Epithelial cell of prostate (primary cell): ENCODE results near the gene APBA2.
"Not testable (repeated sequence)": the region's sequence is repeated elsewhere in the genome, so short reads cannot be mapped to it uniquely, and the experiment has no call there.

ENCODE experiments used
- DNase-seq: peaks from one replicate; pipeline ENCODE4 v3.0.0-alpha.2; 2011; ENCODE audit warnings: low read depth, low spot score
- H3K27ac ChIP-seq: fragments of 450-650 bp; 2 replicates; pipeline ENCODE4 v1.5.1; 2017; ENCODE audit warnings: mild to moderate bottlenecking

APBA2 gene

DNA sequence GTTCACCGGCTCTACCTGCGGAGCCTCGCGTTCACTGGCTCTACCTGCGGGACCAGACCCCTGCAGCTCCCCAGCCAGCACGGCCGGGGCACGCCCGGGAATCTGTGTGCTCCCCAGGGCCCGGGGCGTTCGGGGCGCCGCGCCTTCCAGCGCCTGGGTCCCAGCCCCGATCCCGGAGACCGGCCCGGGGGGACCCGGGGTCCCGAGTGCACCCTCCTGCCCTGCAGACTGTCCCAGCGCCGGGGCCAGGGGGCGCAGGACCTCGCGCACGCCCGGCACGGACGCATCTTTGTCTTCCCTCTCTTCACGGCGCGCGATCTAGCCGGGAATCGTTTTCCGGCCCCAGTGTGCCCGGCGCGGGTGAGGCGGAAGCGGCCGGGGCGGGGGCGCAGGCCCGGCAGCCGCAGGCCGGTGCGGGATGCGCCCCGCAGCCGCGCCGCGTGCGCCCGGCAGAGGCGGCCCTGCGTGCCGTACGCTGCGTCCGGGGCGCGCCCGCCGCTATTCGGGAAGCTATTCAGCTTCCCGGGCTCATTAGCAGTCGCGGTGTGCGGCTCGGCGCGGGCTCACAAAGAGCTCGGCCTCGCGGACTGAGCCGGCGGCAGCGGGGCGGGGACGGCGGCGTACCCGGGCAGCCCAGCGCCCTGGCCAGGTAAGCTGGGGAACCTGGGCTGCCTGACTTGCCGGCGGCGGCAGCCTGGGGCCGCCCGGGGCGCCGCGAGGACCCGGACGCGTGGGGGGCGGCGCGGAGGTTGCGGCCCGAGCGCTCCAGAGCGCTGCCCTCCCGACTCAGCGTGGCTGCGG lies at the start of gene APBA2:
APBA2 (plus strand) TSS at position 345 of the 801 bp plus-strand sequence. CDS start 167,911 bp downstream, outside the sequence.
- H3K27ac ChIP-seq: no peak within 1 kb of the TSS

DNA sequence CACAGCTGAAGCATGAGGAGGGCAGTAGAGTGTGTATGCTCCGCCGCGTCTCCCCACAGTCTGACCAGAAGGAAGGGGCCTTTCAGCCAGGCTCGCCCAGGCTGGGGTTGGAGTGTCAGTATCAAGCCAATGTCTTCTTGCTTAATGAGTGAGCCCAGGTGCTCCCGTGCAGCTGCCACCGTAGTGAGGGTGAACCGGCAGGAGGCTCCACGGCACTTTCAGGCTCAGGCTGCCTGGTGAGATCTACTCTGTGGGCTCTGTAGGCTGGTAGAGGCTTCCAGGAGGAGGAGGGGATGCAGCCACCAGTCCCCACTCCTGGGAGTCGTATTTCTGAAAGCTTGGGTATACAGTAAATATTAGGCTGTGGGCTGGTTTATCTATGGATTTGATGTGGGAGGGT lies 45.5 kb upstream of the APBA2 start:
- H3K27ac ChIP-seq, DNase-seq: not testable (repeated sequence)

More for the DNA sequence above, at the start of gene APBA2:
- DNase-seq: no peak

DNA sequence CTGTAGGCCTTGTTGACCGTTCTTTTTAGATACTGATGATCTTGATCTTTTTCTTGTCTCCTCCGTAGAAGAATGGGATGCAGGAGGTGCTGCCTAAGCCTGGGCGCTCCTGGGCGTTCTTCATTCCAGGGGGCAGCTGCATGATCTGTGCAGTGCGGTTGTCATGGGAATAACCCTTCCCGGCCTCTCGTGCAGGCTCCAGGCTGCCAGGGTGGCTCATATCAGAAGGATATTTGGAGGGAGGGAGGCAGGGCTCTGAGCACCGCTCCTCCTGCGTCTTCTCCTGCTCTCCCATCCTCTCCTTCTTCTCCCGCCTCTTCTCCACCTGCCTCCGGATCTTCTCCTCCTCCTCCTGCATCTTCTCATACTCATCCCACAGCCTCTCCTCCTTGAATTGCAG lies 43.6 kb upstream of the APBA2 start:
- H3K27ac ChIP-seq, DNase-seq: not testable (repeated sequence)

DNA sequence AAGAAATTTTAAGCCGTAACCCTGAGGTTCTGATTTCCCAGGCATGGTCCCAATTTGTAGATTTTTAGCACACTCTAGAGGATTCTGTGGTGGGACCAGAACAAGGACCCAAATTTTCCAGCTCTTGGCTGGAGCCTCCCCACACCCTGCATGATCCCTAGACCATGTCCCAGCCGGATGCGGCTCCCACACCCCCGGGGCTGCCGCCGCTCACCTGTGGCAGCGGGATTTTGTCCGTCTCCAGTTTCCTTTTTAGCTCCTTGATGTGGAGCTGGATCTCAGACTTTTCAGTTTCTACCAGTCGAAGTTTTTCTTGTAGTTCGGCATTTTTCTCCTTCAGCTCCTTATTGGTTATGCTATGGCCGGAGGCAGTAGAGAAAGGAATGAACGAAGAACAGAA lies 42.3 kb upstream of the APBA2 start:
- H3K27ac ChIP-seq, DNase-seq: not testable (repeated sequence)

DNA sequence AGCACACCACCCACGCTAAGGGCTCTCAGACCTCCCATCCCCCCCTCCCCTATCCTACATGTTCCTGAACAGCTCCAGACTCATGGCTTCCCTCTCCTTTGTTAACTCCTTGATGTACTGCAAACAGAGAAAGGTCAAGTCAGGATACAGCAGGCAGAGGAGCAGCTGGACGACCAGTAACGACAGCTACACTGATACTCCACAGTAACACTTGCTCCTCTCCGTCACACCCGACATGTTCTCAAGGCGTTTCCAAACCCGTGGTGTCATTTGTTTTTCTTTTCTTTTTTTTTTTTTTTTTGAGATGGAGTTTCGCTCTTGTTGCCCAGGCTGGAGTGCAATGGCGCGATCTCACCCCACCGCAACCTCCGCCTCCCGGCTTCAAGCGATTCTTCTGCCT lies 41.6 kb upstream of the APBA2 start:
- DNase-seq: not testable (repeated sequence)

DNA sequence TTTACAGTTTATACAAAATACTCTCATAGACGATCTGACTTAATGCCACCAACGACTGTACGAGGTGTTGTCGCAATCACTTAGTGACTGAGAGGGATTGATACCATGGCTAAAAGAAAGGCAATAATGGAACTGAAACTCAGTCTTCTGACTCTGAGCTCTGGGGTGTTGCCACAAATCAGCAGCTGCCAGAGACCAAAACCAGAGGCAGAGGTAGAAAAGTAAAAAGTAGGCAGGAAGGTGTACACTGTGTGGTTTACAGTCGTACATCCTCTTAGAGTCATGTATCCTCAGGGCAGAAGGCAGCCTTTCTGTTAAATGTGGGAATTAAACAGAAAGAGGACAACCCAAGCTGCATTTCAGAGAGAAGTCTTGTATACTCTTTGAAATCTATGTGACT lies 38.5 kb upstream of the APBA2 start:
- DNase-seq, H3K27ac ChIP-seq: not testable (repeated sequence)

More for the DNA sequence above, 41.6 kb upstream of the APBA2 start:
- not testable (repeated sequence) for H3K27ac ChIP-seq

DNA sequence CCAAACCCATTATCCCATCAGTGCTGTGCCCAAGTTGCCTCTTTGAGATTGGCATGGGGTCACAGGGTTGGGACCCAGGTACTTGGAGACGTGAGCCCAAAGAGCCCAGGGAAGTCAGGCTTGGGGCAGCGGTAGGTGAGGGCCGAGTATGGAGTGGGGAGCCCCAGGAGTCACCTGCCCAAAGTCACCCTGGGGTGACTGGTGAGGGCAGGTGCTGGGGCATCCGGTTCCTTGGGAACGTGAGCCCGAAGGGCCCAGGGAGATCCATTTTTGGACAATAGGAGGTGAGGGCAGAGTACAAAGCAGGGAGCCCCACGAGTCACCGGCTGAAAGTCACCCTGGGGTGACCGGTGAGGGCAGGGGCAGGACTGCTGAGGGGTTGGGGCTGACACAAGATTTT lies 37.8 kb upstream of the APBA2 start:
- not testable (repeated sequence) for H3K27ac ChIP-seq, DNase-seq

DNA sequence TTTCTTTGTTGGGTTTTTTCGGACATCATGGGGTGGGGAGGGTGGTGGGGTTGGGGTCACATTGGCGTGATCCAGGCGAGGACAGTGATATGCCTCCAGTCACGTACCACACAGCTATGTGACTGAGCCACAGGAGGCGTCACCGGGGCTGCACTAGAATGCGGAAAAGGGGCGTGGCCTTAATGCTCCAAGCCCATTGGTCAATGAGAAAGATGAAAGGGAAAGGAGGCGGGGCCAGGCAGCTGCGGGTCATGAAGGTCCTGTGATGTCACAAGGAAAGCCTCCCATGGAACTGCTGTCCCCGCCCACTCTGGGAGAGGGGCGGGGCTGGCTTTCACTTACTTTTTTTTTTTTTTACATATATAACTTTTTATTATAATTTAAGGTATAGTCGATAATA lies 37.3 kb upstream of the APBA2 start, which contains the start of gene GOLGA6L7:
GOLGA6L7 (minus strand) TSS at position 124 of the 400 bp plus-strand sequence; CDS start at position 29, 95 bp downstream.
- not testable (repeated sequence) for DNase-seq, H3K27ac ChIP-seq

DNA sequence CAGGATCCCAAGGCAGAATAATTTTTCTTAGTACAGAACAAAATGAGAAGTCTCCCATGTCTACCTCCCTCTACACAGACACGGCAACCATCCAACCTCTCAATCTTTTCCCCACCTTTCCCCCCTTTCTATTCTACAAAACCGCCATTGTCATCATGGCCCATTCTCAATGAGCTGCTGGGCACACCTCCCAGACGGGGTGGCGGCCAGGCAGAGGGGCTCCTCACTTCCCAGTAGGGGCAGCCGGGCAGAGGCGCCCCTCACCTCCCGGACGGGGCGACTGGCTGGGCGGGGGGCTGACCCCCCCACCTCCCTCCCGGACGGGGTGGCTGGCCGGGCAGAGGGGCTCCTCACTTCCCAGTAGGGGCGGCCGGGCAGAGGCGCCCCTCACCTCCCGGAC lies 36.5 kb upstream of the APBA2 start:
- not testable (repeated sequence) for DNase-seq, H3K27ac ChIP-seq

DNA sequence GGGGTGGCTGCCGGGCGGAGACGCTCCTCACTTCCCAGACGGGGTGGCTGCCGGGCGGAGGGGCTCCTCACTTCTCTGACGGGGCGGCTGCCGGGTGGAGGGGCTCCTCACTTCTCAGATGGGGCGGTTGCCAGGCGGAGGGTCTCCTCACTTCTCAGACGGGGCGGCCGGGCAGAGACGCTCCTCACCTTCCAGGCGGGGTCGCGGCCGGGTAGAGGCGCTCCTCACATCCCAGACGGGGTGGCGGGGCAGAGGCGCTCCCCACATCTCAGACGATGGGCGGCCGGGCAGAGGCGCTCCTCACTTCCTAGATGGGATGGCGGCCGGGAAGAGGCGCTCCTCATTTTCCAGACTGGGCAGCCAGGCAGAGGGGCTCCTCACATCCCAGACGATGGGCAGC lies 36.0 kb upstream of the APBA2 start:
- not testable (repeated sequence) for DNase-seq, H3K27ac ChIP-seq

DNA sequence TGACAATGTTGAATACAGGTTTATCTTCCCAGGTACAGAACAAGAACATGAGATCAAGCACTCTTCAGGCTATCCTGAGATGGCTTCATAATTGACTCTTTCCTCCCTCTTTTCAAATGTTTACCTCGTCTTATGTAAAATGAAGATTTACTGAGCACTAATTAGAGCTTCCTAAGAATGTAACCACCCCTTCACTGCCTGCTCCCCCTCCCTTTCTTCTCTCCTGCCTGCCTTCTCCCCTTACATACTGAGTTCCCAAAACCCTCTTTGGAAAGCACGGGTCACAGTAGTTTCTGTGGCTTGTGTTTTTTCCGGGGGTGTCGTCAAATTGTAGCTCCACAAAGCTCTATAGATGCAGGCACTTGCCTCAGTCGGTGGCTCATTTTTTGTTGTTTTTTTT lies 32.1 kb upstream of the APBA2 start:
- not testable (repeated sequence) for H3K27ac ChIP-seq, DNase-seq

DNA sequence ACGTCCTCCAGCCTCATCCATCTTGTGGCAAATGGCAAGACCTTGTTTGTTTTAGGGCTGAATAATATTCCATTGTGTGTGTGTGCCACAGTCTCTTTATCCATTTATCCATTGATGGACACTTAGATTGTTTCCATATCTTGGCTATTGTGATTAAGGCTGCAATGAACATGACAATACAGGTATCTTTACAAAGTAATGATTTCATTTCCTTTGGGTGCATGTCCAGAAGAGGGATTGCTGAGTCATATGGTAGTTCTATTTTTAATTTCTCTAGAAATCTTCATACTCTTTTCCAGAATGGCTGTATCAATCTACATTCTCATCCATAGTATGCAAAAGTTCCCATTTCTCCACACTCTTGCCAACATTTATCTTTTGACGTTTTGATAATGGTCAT lies 31.2 kb upstream of the APBA2 start:
- H3K27ac ChIP-seq: not testable (repeated sequence)

DNA sequence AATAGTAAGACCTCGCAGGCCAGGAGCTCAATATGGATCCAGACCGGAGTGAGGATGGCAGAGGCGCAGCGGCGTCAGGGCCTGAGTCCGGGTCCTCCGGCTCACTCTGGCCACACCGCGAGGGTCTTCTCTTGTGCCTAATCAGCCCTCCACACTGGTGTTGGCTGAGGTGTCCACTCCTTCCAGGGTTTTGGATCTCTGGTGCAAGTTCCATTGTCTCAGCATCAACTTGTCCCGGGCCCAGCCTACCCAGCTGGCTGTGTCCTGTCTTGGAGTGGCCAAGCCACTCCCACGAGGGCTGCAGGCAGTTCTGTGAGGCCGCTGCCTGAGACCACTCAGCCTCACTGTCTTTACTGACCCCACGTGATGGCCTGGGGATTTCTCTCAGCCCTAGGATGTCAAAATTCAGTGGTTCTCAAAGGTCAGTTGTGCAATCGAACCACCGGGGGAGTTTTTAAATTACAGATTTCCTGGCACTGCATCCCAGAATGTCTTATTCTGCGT lies 24.7 kb upstream of the APBA2 start:
- DNase-seq: no peak
- H3K27ac ChIP-seq: no peak overlapping the region

More for the DNA sequence above, 31.2 kb upstream of the APBA2 start:
- not testable (repeated sequence) for DNase-seq

DNA sequence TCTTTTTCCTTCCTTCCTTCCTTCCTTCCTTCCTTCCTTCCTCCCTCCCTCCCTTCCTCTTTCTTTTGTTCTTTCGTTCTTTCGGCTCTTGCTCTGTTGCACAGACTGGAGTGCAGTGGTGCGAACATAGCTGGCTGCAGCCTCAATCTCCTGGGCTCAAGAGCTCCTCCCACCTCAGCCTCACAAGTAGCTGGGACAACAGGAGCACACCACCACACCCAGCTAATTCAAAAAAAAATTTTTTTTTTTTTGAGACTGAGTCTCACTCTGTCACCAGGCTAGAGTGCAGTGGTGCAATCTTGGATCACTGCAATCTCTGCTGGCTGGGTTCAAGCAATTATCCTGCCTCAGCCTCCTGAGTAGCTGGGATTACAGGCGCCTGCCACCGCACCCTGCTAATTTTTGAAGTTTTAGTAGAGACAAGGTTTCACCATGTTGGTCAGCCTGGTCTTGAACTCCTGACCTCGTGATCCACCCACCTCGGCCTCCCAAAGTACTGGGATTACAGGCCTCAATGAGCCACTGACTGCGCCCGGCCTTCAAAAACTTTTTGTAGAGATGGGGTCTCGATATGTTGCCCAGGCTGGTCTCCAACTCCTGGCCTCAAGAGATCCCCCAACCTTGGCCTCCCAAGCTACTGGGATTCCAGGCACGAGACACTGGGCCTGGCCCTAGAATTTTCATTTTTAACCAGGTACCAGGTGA lies 24.0 kb upstream of the APBA2 start:
- DNase-seq, H3K27ac ChIP-seq: not testable (repeated sequence)

DNA sequence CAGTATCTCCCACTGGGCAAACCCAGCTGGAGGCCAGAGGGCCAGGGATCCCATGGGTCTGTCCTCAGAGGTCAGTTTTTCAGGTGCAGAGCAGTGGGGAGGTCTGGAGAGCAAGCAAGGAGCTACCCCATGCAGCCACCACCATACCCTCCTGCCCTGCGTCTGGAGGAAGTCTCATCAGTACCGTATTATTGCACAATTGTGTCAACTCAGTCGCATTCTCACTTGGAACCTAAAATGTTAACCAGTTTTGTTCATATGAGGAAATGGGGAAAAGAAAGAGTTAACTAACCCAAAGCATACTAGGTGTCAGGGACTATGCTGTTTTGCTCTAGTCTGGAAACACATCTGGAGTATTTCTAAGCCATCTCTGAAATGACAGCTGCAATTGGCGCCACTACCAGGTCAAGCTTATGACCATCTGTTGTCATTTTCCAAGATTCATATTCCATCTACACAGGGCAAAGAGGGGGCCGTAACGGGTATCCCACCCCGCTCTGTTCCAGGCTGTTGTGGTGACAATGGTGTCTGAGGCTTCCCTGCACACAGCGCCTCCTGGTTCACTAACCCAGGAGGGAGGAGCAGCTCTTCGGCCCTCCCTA lies 16.9 kb upstream of the APBA2 start:
- H3K27ac ChIP-seq: no peak overlapping the region
- DNase-seq: no peak

DNA sequence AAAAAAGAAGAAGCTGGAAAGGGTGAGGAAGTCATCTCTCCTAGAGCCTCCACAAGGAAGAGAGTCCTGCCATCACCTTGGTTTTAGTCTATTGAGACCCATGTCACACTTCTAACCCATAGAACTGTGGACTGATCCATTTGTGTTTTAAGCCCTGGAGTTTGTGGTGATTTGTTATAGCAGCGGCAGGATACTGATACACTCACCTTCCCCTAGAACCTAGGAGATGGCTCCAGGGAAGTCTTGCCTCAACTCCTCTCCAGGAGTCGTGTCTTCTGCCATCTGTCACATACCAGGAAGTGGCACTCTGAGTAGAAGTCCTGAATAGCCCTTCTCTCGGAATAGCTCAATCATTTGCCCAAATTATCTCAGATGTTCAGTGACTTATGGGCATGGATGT lies 14.6 kb upstream of the APBA2 start:
- DNase-seq: no peak
- no peak overlapping the region for H3K27ac ChIP-seq

DNA sequence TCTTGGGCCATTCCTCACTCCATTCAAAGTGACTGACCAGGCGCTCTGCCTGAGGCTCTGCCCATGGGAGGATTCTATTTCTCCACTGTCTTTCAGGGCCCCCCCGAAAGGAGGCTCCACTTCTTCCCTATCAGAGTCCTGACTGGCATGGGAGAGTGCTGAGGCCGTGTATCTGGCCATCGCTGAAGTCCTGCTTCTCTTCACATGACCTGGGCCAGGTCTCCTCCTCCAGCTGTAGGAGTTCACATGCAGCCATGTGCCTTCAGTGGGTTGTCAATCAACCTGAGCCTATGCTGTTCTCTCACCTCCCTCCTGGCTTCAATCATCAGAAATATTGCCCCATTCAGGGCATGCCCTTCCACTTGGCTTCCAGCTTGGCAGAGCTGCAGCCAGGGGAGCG lies 12.8 kb upstream of the APBA2 start:
- H3K27ac ChIP-seq: no peak overlapping the region
- no peak for DNase-seq

DNA sequence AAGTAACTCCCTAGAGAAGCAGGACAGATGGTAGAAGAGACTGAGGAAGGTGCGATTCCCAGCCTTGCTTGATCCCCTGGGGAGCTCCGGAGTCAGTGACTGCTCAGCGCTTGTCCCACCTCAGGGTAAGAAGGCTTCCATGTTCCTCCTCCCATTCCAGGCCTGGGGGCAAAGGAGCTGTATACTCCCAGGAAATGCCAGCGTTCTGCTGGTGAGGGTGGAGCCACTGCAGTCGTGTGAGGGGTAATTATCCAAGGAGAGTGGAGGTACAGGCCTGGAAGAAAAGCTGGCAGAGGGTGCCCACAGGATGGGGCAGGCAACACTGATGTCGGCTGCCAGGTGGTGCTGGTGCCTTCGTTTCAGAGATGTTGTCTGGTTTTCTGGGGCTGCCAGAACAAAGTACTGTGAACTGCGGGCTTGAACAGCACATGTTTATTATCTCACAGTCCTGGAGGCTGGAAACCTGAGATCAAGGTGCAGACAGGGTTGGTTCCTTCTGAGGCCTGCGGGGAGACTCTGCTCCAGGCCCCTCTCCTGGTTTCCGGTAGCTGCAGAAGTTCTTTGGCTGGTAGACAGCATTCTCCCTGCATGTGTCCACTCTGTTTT lies 12.1 kb upstream of the APBA2 start:
- H3K27ac ChIP-seq: no peak overlapping the region
- no peak for DNase-seq

DNA sequence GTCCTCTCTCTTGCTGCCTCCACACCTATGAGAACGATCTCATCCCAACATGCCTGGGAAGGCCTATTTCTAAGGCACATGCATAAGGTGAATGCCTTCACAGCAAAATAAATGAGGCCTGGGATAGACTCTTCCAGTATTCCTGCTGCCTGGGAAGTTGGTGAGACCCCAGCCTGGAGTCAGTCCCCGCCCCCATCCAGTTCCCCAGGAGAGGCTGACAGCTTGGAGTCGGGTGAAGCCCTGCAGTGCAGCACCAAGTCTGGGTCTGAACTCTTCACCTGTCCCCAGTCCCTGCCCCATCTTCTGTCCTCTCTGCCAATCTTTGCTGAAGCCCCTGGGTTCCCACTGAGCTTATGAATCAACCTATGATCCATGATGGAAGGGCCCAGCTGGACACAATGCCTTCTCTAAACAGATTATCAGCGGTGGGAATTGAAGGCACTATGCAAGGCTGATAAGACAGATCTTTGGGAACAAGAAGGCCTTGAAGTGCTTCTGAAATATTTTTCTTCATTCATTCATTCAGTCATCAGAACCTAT lies 10.2 kb upstream of the APBA2 start:
- no peak overlapping the region for H3K27ac ChIP-seq
- no peak for DNase-seq
